Naive thymus-derived CD4-positive, alpha-beta T cell (primary cell): ENCODE data around the gene TOMM22. TPM values are rescaled to one million over a fixed set of nuclear protein-coding genes. Genes with fewer than 3 reads are reported as not detected.
A peak's percentile ranks its signal among the peaks of the same experiment; 100 is the strongest.

Experiments
- ATAC-seq: fragments of 150-1000 bp; cut with Tn5 transposase; 2 replicates; pipeline ENCODE4 v1.10.0; 2021; ENCODE audit warnings: mild to moderate bottlenecking, moderate library complexity
- CTCF ChIA-PET: fragments of 350-600 bp; sonication (Branson Sonifier 250); formaldehyde crosslinking; loops from one replicate; lab custom pipeline; 2021; ENCODE audit warnings: antibody characterized with exemption; lab: Charles Lee
- POLR2A ChIA-PET: fragments of 350-600 bp; sonication (Branson Sonifier 250); formaldehyde crosslinking; loops from one replicate; lab custom pipeline; 2021; ENCODE audit warnings: antibody characterized with exemption, inconsistent platforms; lab: Charles Lee
- DNase-seq, 9 donors: peaks; one replicate each; pipeline versions ENCODE4 v3.0.0 to v3.0.0-alpha.2; 2020 to 2022; ENCODE audit warnings: mixed read lengths in 1 of 9
- H3K27ac ChIP-seq: one replicate; pipeline ENCODE4 v1.7.0; 2013; ENCODE audit warnings: mild to moderate bottlenecking, low read depth, low read length, moderate library complexity
- H3K27me3 ChIP-seq, 2 donors: one replicate each; pipeline ENCODE4 v1.7.0; 2013; ENCODE audit warnings: low read length in 2 of 2, mild to moderate bottlenecking in 2 of 2, moderate library complexity in 2 of 2; ENCODE audit not compliant: control insufficient read depth in 2 of 2, insufficient read depth in 2 of 2
- H3K36me3 ChIP-seq, 3 experiments: 1 replicate in 2 of 3; 2 replicates in 1 of 3; pipeline ENCODE4 v1.7.0; 2013; ENCODE audit warnings: low read length in 3 of 3, mild to moderate bottlenecking in 3 of 3, moderate library complexity in 1 of 3; ENCODE audit not compliant: insufficient read depth in 3 of 3, control insufficient read depth in 2 of 3
- H3K4me1 ChIP-seq, 2 donors: one replicate each; pipeline ENCODE4 v1.7.0; 2013; ENCODE audit warnings: low read length in 2 of 2, mild to moderate bottlenecking in 2 of 2, moderate library complexity in 1 of 2; ENCODE audit not compliant: control insufficient read depth in 2 of 2, insufficient read depth in 2 of 2
- H3K4me3 ChIP-seq: 2 replicates; pipeline ENCODE4 v1.7.0; 2013; ENCODE audit warnings: mild to moderate bottlenecking, low read length
- H3K9me3 ChIP-seq, 3 experiments: 1 replicate in 2 of 3; 2 replicates in 1 of 3; pipeline ENCODE4 v1.7.0; 2013; ENCODE audit warnings: low read length in 3 of 3; ENCODE audit not compliant: control insufficient read depth in 2 of 3
- H3K27ac Mint-ChIP-seq, 9 donors: one replicate each; pipeline ENCODE4 v1.8.0; 2020 to 2022; ENCODE audit warnings: mixed read lengths in 9 of 9, mild to moderate bottlenecking in 8 of 9, moderate library complexity in 5 of 9, inconsistent platforms in 2 of 9
- H3K27me3 Mint-ChIP-seq, 5 donors: one replicate each; pipeline ENCODE4 v1.8.0; 2021 to 2022; ENCODE audit warnings: mixed read lengths in 5 of 5, mild to moderate bottlenecking in 1 of 5
- H3K36me3 Mint-ChIP-seq, 5 donors: one replicate each; pipeline ENCODE4 v1.8.0; 2020 to 2022; ENCODE audit warnings: mixed read lengths in 5 of 5, mild to moderate bottlenecking in 3 of 5, inconsistent platforms in 1 of 5
- H3K4me1 Mint-ChIP-seq, 7 donors: one replicate each; pipeline ENCODE4 v1.8.0; 2020 to 2022; ENCODE audit warnings: mixed read lengths in 7 of 7, mild to moderate bottlenecking in 3 of 7, inconsistent platforms in 1 of 7
- H3K4me3 Mint-ChIP-seq, 10 donors: one replicate each; pipeline ENCODE4 v1.8.0; 2020 to 2022; ENCODE audit warnings: mild to moderate bottlenecking in 10 of 10, mixed read lengths in 10 of 10, moderate library complexity in 6 of 10, inconsistent platforms in 2 of 10
- H3K9me3 Mint-ChIP-seq, 11 donors: one replicate each; pipeline ENCODE4 v1.8.0; 2020 to 2022; ENCODE audit warnings: mixed read lengths in 11 of 11, mild to moderate bottlenecking in 4 of 11, inconsistent platforms in 1 of 11, moderate library complexity in 1 of 11
- intact Hi-C, 2 donors: fragments of 100-400 bp; cut with micrococcal nuclease; formaldehyde crosslinking; loops; one replicate each; pipeline ENCODE4 v1.15.1; 2023
- polyA plus RNA-seq, 2 donors: library from polyadenylated mRNA; unstranded; fragments of 300-500 nt; fragmentation: Illumina TruSeq; gene quantifications; one replicate each; pipeline ENCODE4 v1.2.3, GENCODE V29; 2021
- total RNA-seq, 6 experiments: library from RNA in 5 of 6; stranded (reverse) in 5 of 6; gene quantifications; 1 replicate in 5 of 6; 2 replicates in 1 of 6; pipeline ENCODE4 v1.2.3 and lab custom pipeline; 2021 to 2026

Gene TOMM22
- total and polyA plus RNA-seq, 7 experiments from 2014 or later, result 45.0 to 92.4 (median 50.6) TPM

GRCh38 chr22:38715852-38716251, 34.1 kb downstream of the TOMM22 start:
- H3K27ac Mint-ChIP-seq, result peak overlapping the region in 2 of 9 donors; percentile 43 to 48
- Histone ChIP-seq H3K36me3 (peaks cover 0 to 48% (median 11%) of the 10 kb centered on the region in 3 experiments), H3K27me3 (no peaks in the 10 kb centered on the region), H3K4me3 (no peak overlapping the region), H3K9me3 (no peaks in the 10 kb centered on the region), H3K27ac (no peak overlapping the region), H3K4me1 (peaks cover 5% of the 10 kb centered on the region in 2 donors)
- CTCF ChIA-PET, result interaction anchor here (1.8 kb wide), 1 partner anchor 10 kb away, joined by 7 read pairs; no protein-coding TSS in a partner anchor
- H3K36me3 Mint-ChIP-seq, result peaks cover 6 to 32% (median 14%) of the 10 kb centered on the region in 5 donors
- DNase-seq (no peak), ATAC-seq (no peak)
- intact Hi-C loops, result no loop called here
- peaks cover 35 to 58% (median 48%) of the 10 kb centered on the region in 7 donors for H3K4me1 Mint-ChIP-seq
- POLR2A ChIA-PET, result interaction anchor here (0.6 to 1.5 kb wide), 4 partner anchors 9 to 419 kb away, joined by 3 to 4 read pairs (median 3); no protein-coding TSS in a partner anchor
- no peak overlapping the region for H3K4me3 Mint-ChIP-seq
- peaks cover 0 to 2% (median 0%) of the 10 kb centered on the region in 11 donors for H3K9me3 Mint-ChIP-seq
- H3K27me3 Mint-ChIP-seq, result no peaks in the 10 kb centered on the region

- CTCF ChIA-PET, result no interaction called here
- DNase-seq (no peak), ATAC-seq (no peak)
- peaks cover 30 to 54% (median 44%) of the 10 kb centered on the region in 7 donors for H3K4me1 Mint-ChIP-seq
- peaks cover 0 to 2% (median 0%) of the 10 kb centered on the region in 11 donors for H3K9me3 Mint-ChIP-seq
- Histone ChIP-seq H3K4me3 (no peak overlapping the region), H3K9me3 (no peaks in the 10 kb centered on the region), H3K4me1 (peaks cover 5% of the 10 kb centered on the region in 2 donors), H3K27ac (no peak overlapping the region), H3K36me3 (peaks cover 0 to 49% (median 11%) of the 10 kb centered on the region in 3 experiments), H3K27me3 (no peaks in the 10 kb centered on the region)
- POLR2A ChIA-PET, result interaction anchor here (1.2 kb wide), 1 partner anchor 16 kb away, joined by 3 read pairs; no protein-coding TSS in a partner anchor
- H3K27me3 Mint-ChIP-seq, result no peaks in the 10 kb centered on the region
- H3K27ac Mint-ChIP-seq, result peak overlapping the region in 2 of 9 donors; percentile 32 to 39
- intact Hi-C loops, result no loop called here
- no peak overlapping the region for H3K4me3 Mint-ChIP-seq
- peaks cover 6 to 28% (median 11%) of the 10 kb centered on the region in 5 donors for H3K36me3 Mint-ChIP-seq
Observed at GRCh38 chr22:38716271-38716670, 34.5 kb downstream of the TOMM22 start.

DNA sequence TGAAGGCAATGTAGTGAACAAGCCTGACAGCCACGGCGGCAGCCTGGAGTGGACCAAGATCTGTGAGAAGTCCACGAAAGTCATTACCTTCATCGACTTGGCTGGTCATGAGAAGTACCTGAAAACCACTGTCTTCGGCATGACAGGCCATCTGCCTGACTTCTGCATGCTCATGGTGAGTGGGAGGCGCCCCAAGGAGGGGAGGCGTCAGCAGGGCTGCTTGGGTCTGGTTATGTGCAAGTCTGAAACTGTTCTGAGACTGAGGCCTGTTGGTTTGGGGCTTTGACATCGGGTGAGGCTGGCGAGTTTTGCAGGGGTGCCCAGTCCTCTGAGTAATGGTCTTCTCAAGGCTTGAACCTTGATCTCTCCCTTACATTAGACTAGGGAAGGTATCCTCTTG, 35.1 kb downstream of the TOMM22 start:
- Mint-ChIP-seq H3K9me3 (peaks cover 0 to 2% (median 0%) of the 10 kb centered on the region in 11 donors), H3K27me3 (no peaks in the 10 kb centered on the region), H3K36me3 (peaks cover 11 to 32% (median 14%) of the 10 kb centered on the region in 5 donors), H3K4me1 (peaks cover 30 to 55% (median 41%) of the 10 kb centered on the region in 7 donors), H3K4me3 (no peak overlapping the region), H3K27ac (peak overlapping the region in 4 of 9 donors; percentile 20 to 65 (median 32))
- ChIA-PET CTCF (interaction anchor here (1.2 kb wide), 1 partner anchor 16 kb away, joined by 3 read pairs; no protein-coding TSS in a partner anchor), POLR2A (interaction anchor here (1.0 kb wide), 1 partner anchor 13 kb away, joined by 5 read pairs; no protein-coding TSS in a partner anchor)
- Histone ChIP-seq H3K27ac (no peak overlapping the region), H3K4me1 (peaks cover 5% of the 10 kb centered on the region in 2 donors), H3K36me3 (peaks cover 0 to 55% (median 11%) of the 10 kb centered on the region in 3 experiments), H3K4me3 (no peak overlapping the region), H3K27me3 (no peaks in the 10 kb centered on the region), H3K9me3 (no peaks in the 10 kb centered on the region)
- ATAC-seq, result no peak
- intact Hi-C loops, result no loop called here
- DNase-seq, result no peak

GRCh38 chr22:38717244-38717643, 35.5 kb downstream of the TOMM22 start:
- ATAC-seq, result no peak
- Mint-ChIP-seq H3K9me3 (peaks cover 0 to 2% (median 0%) of the 10 kb centered on the region in 11 donors), H3K27me3 (no peaks in the 10 kb centered on the region), H3K36me3 (peaks cover 11 to 32% (median 13%) of the 10 kb centered on the region in 5 donors), H3K4me1 (peaks cover 26 to 51% (median 37%) of the 10 kb centered on the region in 7 donors), H3K27ac (peak overlapping the region in 4 of 9 donors; percentile 22 to 65 (median 35)), H3K4me3 (no peak overlapping the region)
- Histone ChIP-seq H3K9me3 (no peaks in the 10 kb centered on the region), H3K36me3 (peaks cover 2 to 58% (median 11%) of the 10 kb centered on the region in 3 experiments), H3K27me3 (no peaks in the 10 kb centered on the region), H3K27ac (no peak overlapping the region), H3K4me3 (no peak overlapping the region), H3K4me1 (peaks cover 5% of the 10 kb centered on the region in 2 donors)
- CTCF ChIA-PET, result interaction anchor here (1.2 kb wide), 1 partner anchor 15 kb away, joined by 3 read pairs; no protein-coding TSS in a partner anchor
- no peak for DNase-seq
- intact Hi-C loops, result no loop called here
- POLR2A ChIA-PET, result interaction anchor here (1.0 to 1.5 kb wide), 2 partner anchors 12 to 15 kb away, joined by 4 to 5 read pairs; no protein-coding TSS in a partner anchor

DNA sequence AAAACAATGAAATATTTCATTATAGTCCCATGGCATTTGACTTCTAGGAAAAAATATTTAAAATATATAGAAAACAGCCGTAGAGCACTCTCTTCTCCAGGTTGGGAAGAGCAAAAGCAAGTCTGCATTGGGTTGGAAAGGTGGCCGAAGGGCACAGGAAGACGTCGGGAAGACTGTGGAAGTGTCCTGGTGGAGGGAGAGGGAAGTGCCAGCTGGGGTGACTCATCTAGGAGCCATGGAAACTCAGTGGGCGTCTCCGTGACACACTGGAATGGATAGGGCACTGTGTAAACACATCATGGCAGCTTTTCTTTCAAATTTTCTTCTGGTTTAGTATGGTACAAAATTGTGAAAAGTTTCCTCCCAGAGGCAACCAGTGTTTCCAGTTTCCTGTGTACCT, 36.7 kb downstream of the TOMM22 start:
- DNase-seq (no peak), ATAC-seq (peak; percentile 21)
- H3K4me1 Mint-ChIP-seq, result peaks cover 19 to 40% (median 25%) of the 10 kb centered on the region in 7 donors
- Histone ChIP-seq H3K9me3 (no peaks in the 10 kb centered on the region), H3K4me1 (peaks cover 0 to 5% of the 10 kb centered on the region in 2 donors), H3K4me3 (no peak overlapping the region), H3K27ac (no peak overlapping the region), H3K27me3 (no peaks in the 10 kb centered on the region), H3K36me3 (peaks cover 9 to 70% (median 11%) of the 10 kb centered on the region in 3 experiments)
- H3K9me3 Mint-ChIP-seq, result peaks cover 0 to 2% (median 0%) of the 10 kb centered on the region in 11 donors
- POLR2A ChIA-PET, result interaction anchor here (1.1 to 1.5 kb wide), 2 partner anchors 11 to 14 kb away, joined by 3 to 4 read pairs; no protein-coding TSS in a partner anchor
- no peaks in the 10 kb centered on the region for H3K27me3 Mint-ChIP-seq
- intact Hi-C loops, result no loop called here
- no peak overlapping the region for H3K4me3 Mint-ChIP-seq
- CTCF ChIA-PET, result no interaction called here
- H3K27ac Mint-ChIP-seq, result peak overlapping the region in 4 of 9 donors; percentile 1 to 41 (median 27)
- H3K36me3 Mint-ChIP-seq, result peaks cover 10 to 33% (median 16%) of the 10 kb centered on the region in 5 donors

DNA sequence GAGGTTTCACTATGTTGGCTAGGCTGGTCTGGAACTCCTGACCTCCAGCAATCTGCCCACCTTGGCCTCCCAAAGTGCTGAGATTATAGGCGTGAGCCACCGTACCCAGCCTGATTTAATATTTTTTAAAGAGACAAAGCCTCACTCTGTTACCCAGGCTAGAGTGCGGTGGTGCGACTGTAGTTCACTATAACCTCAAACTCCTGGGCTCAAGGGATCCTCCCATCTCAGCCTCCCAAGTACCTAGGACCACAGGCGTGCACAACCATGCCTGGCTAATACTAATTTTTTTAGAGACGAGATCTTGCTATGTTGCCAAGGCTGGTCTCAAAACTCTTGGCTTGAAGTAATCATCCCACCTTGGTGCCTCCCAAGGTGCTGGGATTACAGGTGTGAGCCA, 37.4 kb downstream of the TOMM22 start:
- ATAC-seq (no peak), DNase-seq (no peak)
- CTCF ChIA-PET, result no interaction called here
- Histone ChIP-seq H3K27ac (no peak overlapping the region), H3K4me3 (no peak overlapping the region), H3K36me3 (peaks cover 9 to 78% (median 13%) of the 10 kb centered on the region in 3 experiments), H3K9me3 (no peaks in the 10 kb centered on the region), H3K4me1 (no peaks in the 10 kb centered on the region), H3K27me3 (no peaks in the 10 kb centered on the region)
- Mint-ChIP-seq H3K27me3 (no peaks in the 10 kb centered on the region), H3K36me3 (peaks cover 10 to 38% (median 16%) of the 10 kb centered on the region in 5 donors), H3K4me1 (peaks cover 12 to 32% (median 17%) of the 10 kb centered on the region in 7 donors), H3K9me3 (peaks cover 0 to 2% (median 0%) of the 10 kb centered on the region in 11 donors), H3K4me3 (no peak overlapping the region), H3K27ac (no peak overlapping the region)
- intact Hi-C loops, result no loop called here
- POLR2A ChIA-PET, result no interaction called here
